PFSK-1 (cell line): ENCODE results near the gene LGR4.

Experiments
- POLR2AphosphoS5 ChIP-seq: IDR thresholded peaks from 2 replicates; pipeline ENCODE4 v1.6.1; 2012; ENCODE audit warnings: low read depth, mild to moderate bottlenecking, control low read depth, low read length, moderate library complexity
- SIN3A ChIP-seq: IDR thresholded peaks from 2 replicates; pipeline ENCODE4 v1.6.1; 2012; ENCODE audit warnings: mild to moderate bottlenecking, low read length, moderate library complexity, borderline replicate concordance; ENCODE audit not compliant: insufficient read depth
- TAF1 ChIP-seq: IDR thresholded peaks from 2 replicates; pipeline ENCODE4 v1.6.1; 2012; ENCODE audit warnings: low read length, control low read depth, borderline replicate concordance; ENCODE audit not compliant: insufficient read depth

- TF ChIP-seq SIN3A (no peak), POLR2AphosphoS5 (no peak), TAF1 (no peak)
Measured at GRCh38 chr11:27462543-27462942, 10.0 kb downstream of the LGR4 start.
